ENCODE data around the gene TTLL5. TPM values are rescaled to one million over a fixed set of nuclear protein-coding genes. Genes with fewer than 3 reads are reported as not detected.

TTLL5 gene
- total and polyA plus RNA-seq, 9 of the 15 experiments (the other 6 are each of a cell fraction or from before 2014, with no cell fraction given) = 4.1 to 18.9 (median 12.6) TPM

- no peak for TF ChIP-seq HDAC1 (IDR thresholded peaks at IDR 0.05)
Measured at GRCh38 chr14:75764020-75764419, 103.0 kb downstream of the TTLL5 start (continued).

- Histone ChIP-seq H3K9ac (ENCODE audit: insufficient read depth in 1 of 2, low read depth in 2 of 2, low read length in 2 of 2) (no peak overlapping the region), H3K36me3 (ENCODE audit: control insufficient read depth, insufficient read depth, low read length) (peaks cover 3% of the 10 kb centered on the region; the same call in 1 of the 3 replicates), H3K9me3 (replicated peaks; ENCODE audit: control insufficient read depth, insufficient read depth, low read depth, low read length) (no peaks in the 10 kb centered on the region), H3K27me3 (ENCODE audit: control insufficient read depth in 2 of 2, insufficient read depth in 2 of 2, low read length in 2 of 2) (no peaks in the 10 kb centered on the region), H3K4me2 (ENCODE audit: insufficient read depth, low read length) (no peak overlapping the region), H3K9me1 (ENCODE audit: control insufficient read depth, insufficient read depth, low read length) (no peaks in the 10 kb centered on the region), H3K4me3 (no peak overlapping the region), H3K27ac (ENCODE audit: extremely low read depth, low read depth, low read length) (no peak overlapping the region), H4K20me1 (replicated peaks; ENCODE audit: control insufficient read depth, insufficient read depth, low read length) (no peaks in the 10 kb centered on the region), H3K79me2 (ENCODE audit: control insufficient read depth, insufficient read depth, low read length) (no peaks in the 10 kb centered on the region), H3K4me1 (replicated peaks in 1 of 2; ENCODE audit: control insufficient read depth in 2 of 2, insufficient read depth in 2 of 2, low read length in 2 of 2) (no peaks in the 10 kb centered on the region), H2AFZ (ENCODE audit: low read depth, low read length) (no peak overlapping the region)
- no peak for DNase-seq (ENCODE audit: extremely low read depth in 1 of 4, low spot score in 3 of 4)
- no peak for FAIRE-seq
- intact Hi-C loops (cut with micrococcal nuclease) = no loop called here
- no TSS peak for BruUV-seq (replicated peaks)
- CTCF ChIA-PET (ENCODE audit: low intra/inter-chr PET ratio) = no interaction called here
- in situ Hi-C loops (cut with MboI) = no loop called here
- 77% methylated on average over 9 of the region's 9 CpGs for WGBS (ENCODE audit: insufficient coverage, low coverage, missing lambda C conversion rate)
- no peak for ATAC-seq
- POLR2A ChIA-PET = interaction anchor here (0.6 kb wide), 1 partner anchor 10 kb away, joined by 3 read pairs; no protein-coding TSS in a partner anchor
- TF ChIP-seq, protein P1, sequence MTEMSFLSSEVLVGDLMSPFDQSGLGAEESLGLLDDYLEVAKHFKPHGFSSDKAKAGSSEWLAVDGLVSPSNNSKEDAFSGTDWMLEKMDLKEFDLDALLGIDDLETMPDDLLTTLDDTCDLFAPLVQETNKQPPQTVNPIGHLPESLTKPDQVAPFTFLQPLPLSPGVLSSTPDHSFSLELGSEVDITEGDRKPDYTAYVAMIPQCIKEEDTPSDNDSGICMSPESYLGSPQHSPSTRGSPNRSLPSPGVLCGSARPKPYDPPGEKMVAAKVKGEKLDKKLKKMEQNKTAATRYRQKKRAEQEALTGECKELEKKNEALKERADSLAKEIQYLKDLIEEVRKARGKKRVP (CRISPR knock-in tag; IDR thresholded peaks at IDR 0.05) = no peak
- TF ChIP-seq, protein P2, sequence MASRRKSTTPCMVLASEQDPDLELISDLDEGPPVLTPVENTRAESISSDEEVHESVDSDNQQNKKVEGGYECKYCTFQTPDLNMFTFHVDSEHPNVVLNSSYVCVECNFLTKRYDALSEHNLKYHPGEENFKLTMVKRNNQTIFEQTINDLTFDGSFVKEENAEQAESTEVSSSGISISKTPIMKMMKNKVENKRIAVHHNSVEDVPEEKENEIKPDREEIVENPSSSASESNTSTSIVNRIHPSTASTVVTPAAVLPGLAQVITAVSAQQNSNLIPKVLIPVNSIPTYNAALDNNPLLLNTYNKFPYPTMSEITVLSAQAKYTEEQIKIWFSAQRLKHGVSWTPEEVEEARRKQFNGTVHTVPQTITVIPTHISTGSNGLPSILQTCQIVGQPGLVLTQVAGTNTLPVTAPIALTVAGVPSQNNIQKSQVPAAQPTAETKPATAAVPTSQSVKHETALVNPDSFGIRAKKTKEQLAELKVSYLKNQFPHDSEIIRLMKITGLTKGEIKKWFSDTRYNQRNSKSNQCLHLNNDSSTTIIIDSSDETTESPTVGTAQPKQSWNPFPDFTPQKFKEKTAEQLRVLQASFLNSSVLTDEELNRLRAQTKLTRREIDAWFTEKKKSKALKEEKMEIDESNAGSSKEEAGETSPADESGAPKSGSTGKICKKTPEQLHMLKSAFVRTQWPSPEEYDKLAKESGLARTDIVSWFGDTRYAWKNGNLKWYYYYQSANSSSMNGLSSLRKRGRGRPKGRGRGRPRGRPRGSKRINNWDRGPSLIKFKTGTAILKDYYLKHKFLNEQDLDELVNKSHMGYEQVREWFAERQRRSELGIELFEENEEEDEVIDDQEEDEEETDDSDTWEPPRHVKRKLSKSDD (conservative IDR thresholded peaks at IDR 0.05; ENCODE audit: low read length) = no peak
- TF ChIP-seq, protein P3, sequence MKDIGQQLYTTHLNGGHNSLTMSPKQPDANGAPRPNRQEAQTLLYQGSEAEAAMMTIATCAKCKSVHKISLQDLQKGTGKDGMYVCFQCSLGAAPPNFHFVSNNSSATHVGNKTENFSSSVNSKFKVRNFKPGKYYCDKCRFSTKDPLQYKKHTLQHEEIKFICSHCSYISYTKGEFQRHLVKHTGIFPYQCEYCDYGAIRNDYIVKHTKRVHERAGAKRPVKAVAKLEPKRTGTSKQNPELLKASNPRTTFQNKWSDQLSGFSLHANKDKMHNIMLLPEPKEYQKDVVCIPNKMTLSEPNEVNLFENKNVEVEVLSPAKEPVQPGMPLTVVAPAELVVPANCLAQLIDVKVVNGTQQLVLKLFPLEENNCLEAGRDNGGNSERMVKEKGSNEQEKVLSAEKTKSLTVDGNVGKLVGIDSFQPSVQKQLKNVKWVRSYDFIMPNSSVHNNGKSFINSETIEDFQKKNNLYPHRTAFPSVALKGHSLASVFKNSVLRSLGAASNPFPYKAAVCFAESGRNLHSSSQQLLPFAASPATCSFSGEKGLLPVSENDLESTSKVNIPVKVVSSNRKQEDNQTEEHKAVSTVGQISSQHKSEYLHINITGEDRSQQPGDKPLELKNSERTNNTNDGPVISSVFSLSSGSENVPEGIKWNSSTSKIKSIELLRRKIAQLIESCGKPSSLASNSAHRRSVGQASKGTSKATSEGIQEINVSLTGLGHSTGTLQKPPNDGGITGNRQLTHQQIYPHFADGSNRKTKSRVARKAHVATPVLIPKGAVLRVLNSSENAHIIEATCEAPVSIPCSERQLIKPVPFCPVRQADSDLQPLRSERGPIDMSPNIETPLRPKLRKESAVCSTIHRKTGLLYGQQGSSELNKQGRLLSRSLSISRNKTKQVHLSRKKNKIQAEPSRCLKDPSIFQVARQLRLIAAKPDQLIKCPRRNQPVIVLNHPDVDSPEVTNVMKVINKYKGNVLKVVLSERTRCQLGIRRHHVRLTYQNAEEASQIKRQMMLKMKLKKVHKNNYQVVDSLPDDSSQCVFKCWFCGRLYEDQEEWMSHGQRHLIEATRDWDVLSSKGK (CRISPR knock-in tag; IDR thresholded peaks at IDR 0.05) = no peak
- TF ChIP-seq ZBED1 (IDR thresholded peaks at IDR 0.05) = no peak
- TF ChIP-seq SRSF1 (IDR thresholded peaks at IDR 0.05; ENCODE audit: low read depth, low read length) = no peak
- no peak for TF ChIP-seq ARHGAP35 (IDR thresholded peaks at IDR 0.05; ENCODE audit: partially characterized antibody)
- no peak for TF ChIP-seq ZNF146 (CRISPR knock-in tag; IDR thresholded peaks at IDR 0.05; ENCODE audit: unreplicated experiment)
- TF ChIP-seq CBFB (CRISPR knock-in tag; IDR thresholded peaks at IDR 0.05) = no peak
- TF ChIP-seq ZKSCAN3 (CRISPR knock-in tag; IDR thresholded peaks at IDR 0.05) = no peak
- no peak for TF ChIP-seq ZNF280B (CRISPR knock-in tag; IDR thresholded peaks at IDR 0.05)
- TF ChIP-seq GATAD2B (IDR thresholded peaks at IDR 0.05; ENCODE audit: borderline replicate concordance) = no peak
- TF ChIP-seq ZNF717 (CRISPR knock-in tag; IDR thresholded peaks at IDR 0.05) = no peak
Measured at GRCh38 chr14:75769047-75769685, 108.1 kb downstream of the TTLL5 start.
